HFFc6 (cell line): Measurements from ENCODE around the gene MDH1. TPM values are rescaled to one million over a fixed set of nuclear protein-coding genes. Genes with fewer than 3 reads are reported as not detected.

Experiments
- DNase-seq: peaks from one replicate; pipeline ENCODE4 v3.0.0-alpha.2; 2018
- H3K27ac Mint-ChIP-seq: 2 replicates; pipeline ENCODE4 v1.8.0; 2020; ENCODE audit warnings: mild to moderate bottlenecking, mixed read lengths
- H3K27me3 Mint-ChIP-seq: 2 replicates; pipeline ENCODE4 v1.8.0; 2021; ENCODE audit warnings: mild to moderate bottlenecking, moderate library complexity, mixed read lengths; ENCODE audit not compliant: insufficient read depth
- H3K36me3 Mint-ChIP-seq: 2 replicates; pipeline ENCODE4 v1.8.0; 2021; ENCODE audit warnings: low read depth, mixed read lengths
- H3K4me1 Mint-ChIP-seq: 2 replicates; pipeline ENCODE4 v1.8.0; 2020; ENCODE audit warnings: low read depth, mixed read lengths
- H3K4me3 Mint-ChIP-seq: 2 replicates; pipeline ENCODE4 v1.8.0; 2020; ENCODE audit warnings: mild to moderate bottlenecking, moderate library complexity, mixed read lengths
- H3K9me3 Mint-ChIP-seq: 2 replicates; pipeline ENCODE4 v1.8.0; 2020; ENCODE audit warnings: mild to moderate bottlenecking, mixed read lengths
- total RNA-seq, 6 experiments: library from RNA; stranded (reverse); fragmentation: NEBNext Ultra II Directional; extraction: Animal tissue kit (Norgen Biotek cat#: 25700); gene quantifications; 2 replicates in 1 of 6; 3 replicates in 5 of 6; pipeline ENCODE4 v1.2.3, GENCODE V29; 2021
- TF ChIP-seq, protein P1 (sequence below): fragments of 200-600 bp; sonication (generic); IDR thresholded peaks from 2 replicates; pipeline ENCODE4 v1.5.0; 2021; ENCODE audit warnings: antibody characterized with exemption, mild to moderate bottlenecking

Gene MDH1
- total RNA-seq, 6 experiments from 2014 or later, result 152 to 175 (median 168) TPM

DNA sequence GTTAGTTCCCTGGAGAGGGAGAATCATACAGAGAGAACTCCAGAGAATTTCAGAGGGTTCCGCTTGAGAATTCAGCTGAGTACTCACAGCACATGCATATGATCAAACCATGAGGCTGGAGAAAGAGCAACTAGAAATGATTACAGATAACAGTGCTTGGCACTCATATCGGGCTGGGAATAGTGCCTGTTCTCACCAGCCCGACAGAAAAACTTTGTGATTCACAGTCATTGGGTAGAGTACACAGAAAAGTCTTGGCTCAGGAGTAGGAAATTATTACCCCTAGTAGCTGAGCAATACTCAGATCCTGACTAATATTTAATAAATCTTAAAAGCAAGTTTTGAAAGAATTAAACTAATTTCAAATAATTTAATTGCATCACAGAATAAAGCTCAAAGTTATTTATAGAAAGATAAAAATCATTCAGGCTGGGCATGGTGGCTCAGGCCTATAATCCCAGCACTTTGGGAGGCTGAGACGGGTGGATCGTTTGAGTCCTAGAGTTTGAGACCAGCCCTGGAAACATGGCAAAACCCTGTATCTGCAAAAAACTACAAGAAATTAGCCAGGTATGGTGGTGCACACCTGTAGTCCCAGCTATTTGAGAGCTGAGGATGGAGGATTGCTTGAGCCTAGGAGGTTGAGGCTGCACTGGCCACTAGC is 7.3 kb upstream of the MDH1 start:
- DNase-seq, result peak; percentile 10
- no peaks in the 10 kb centered on the region for H3K9me3 Mint-ChIP-seq
- H3K4me1 Mint-ChIP-seq, result peaks cover 26% of the 10 kb centered on the region
- TF ChIP-seq, protein P1, sequence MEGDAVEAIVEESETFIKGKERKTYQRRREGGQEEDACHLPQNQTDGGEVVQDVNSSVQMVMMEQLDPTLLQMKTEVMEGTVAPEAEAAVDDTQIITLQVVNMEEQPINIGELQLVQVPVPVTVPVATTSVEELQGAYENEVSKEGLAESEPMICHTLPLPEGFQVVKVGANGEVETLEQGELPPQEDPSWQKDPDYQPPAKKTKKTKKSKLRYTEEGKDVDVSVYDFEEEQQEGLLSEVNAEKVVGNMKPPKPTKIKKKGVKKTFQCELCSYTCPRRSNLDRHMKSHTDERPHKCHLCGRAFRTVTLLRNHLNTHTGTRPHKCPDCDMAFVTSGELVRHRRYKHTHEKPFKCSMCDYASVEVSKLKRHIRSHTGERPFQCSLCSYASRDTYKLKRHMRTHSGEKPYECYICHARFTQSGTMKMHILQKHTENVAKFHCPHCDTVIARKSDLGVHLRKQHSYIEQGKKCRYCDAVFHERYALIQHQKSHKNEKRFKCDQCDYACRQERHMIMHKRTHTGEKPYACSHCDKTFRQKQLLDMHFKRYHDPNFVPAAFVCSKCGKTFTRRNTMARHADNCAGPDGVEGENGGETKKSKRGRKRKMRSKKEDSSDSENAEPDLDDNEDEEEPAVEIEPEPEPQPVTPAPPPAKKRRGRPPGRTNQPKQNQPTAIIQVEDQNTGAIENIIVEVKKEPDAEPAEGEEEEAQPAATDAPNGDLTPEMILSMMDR, result no peak
- H3K27me3 Mint-ChIP-seq, result peaks cover 3% of the 10 kb centered on the region; the same call in 1 of the 2 replicates
- no peak overlapping the region for H3K4me3 Mint-ChIP-seq
- H3K27ac Mint-ChIP-seq, result no peak overlapping the region
- H3K36me3 Mint-ChIP-seq, result no peaks in the 10 kb centered on the region

DNA sequence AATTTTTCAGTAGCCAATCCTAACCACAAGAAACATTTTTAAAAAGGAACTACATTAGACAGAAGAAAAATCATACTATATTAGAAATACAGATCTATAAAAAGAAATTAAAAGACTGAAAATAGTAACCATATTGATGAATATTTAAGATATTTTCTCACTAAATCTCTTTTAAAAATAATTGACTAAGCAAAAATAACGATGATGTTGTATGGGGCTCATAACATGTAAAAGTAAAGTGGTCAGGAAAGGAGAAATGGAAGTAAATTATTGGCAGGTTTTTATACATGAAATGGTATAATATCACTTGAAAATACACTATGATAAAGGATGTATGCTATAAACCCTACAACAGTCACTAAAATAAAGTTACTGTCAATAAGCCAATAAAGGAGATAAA is 5.9 kb upstream of the MDH1 start:
- DNase-seq, result no peak
- Mint-ChIP-seq H3K4me1 (peaks cover 37% of the 10 kb centered on the region), H3K36me3 (no peaks in the 10 kb centered on the region), H3K27me3 (peaks cover 3% of the 10 kb centered on the region; the same call in 1 of the 2 replicates), H3K4me3 (no peak overlapping the region), H3K27ac (no peak overlapping the region; the same call in 1 of the 2 replicates), H3K9me3 (no peaks in the 10 kb centered on the region)
- TF ChIP-seq, protein P1, result no peak

DNA sequence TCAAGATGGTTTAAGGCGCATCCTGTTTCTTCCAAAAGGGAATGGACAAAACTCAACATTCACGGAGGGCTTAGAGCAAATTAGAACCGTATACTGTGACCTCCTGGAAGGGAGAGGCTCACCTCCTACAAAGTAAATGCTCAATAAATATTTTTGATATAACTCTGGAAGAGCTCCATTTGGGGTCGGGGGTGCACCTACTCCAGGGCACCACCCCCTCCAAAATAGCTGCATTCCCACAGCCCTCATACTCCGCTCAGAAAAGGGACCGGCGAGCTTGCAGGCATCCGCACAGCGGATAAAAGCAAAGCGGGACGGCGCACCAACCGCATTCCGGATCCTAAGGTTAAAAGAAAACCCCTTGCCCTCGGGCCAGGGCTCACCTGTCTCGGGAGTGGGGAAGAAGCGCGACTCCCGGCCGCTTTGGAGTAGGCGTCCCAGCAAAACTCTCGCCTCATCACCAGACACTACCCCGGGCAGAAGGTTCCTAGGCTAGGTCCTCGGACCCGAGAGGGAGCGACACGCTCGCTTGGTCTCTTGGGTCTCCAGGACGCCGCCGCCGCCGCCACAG is 864 bp upstream of the MDH1 start:
- peaks cover 44% of the 10 kb centered on the region for H3K4me1 Mint-ChIP-seq
- peaks cover 14% of the 10 kb centered on the region for H3K36me3 Mint-ChIP-seq
- peaks cover 3% of the 10 kb centered on the region for H3K27me3 Mint-ChIP-seq
- peak overlapping the region; percentile 98 for H3K27ac Mint-ChIP-seq
- DNase-seq, result no peak
- H3K4me3 Mint-ChIP-seq, result peak overlapping the region; percentile 100
- TF ChIP-seq, protein P1, result no peak
- H3K9me3 Mint-ChIP-seq, result no peaks in the 10 kb centered on the region

DNA sequence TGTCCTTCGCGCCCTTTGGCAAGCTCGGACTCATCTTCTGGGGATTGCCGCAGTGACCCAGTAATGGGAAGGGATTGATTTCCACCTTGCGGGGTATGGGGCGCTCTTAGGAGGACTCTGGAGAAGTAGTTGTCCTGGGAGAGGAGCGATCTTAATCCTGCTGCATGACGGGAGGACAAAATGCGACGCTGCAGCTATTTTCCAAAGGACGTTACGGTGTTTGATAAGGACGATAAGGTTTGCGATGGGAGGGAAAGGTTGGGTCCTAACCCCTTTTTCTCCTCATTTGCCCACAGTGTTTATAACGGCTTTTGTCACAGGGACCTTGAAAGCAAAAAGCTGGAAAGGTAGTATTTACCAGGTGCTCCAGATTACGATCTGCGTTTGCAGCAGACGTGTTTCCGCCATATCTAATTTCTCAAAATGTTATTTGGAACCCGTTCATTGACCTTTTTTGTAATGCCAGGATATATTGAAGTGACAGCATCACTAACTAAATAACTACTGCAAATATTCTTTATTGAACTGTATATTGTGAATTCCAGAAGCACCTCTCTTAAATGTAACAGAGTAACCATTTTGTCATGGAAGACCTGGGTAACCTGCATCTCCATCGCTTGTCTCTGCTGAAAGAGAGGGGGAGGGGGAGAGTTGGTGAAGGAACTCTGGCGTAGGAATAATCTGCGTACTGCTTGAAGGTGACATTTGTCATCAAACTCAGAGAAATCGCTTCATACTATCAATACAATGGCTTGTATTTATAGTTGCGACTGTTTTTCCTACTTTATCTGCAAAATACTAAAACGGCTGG is 590 bp downstream of the MDH1 start:
- peaks cover 40% of the 10 kb centered on the region for H3K4me1 Mint-ChIP-seq
- no peaks in the 10 kb centered on the region for H3K9me3 Mint-ChIP-seq
- H3K27me3 Mint-ChIP-seq, result no peaks in the 10 kb centered on the region; the same call in 1 of the 2 replicates
- H3K36me3 Mint-ChIP-seq, result peaks cover 14% of the 10 kb centered on the region
- TF ChIP-seq, protein P1, result no peak
- peak overlapping the region; percentile 100 for H3K4me3 Mint-ChIP-seq
- no peak for DNase-seq
- peak overlapping the region; percentile 98 for H3K27ac Mint-ChIP-seq

DNA sequence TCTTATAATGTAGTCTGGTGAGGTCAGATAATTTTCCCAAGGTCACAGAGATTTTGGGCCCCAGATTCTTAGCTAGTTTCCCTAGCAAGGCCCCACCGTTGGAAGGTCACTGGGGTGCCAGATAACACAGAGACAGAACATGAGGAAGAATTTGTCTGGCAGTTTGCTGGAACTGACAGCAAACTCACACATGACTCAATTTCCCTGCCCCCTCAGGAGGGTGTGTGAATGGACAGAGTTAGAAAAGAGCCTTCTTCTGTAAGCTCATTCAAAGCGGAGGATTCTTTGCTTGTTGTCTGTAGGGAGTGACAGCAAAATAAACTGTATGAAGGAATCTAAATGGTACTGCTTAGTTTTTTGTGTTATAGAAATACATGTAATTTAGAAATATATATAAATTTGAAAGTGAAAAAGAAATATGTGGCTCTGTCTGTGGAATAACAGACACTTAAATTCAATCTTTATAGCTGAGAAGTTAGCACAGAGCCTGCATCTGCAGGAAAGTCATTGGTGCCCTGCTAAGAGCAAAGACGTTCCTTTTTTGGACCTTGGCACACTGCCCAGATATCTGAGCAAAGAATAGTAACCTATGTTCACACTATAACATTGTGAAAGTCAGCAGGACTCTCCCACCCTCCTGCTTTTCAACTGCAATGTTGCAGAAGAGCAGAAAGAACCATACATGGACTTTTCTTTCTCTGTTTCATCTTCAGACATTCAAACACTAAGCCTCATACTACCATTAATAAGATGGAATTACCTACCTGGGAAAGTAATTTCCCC is 2.1 kb downstream of the MDH1 start:
- Mint-ChIP-seq H3K36me3 (peaks cover 20% of the 10 kb centered on the region), H3K4me1 (peaks cover 40% of the 10 kb centered on the region), H3K9me3 (no peaks in the 10 kb centered on the region), H3K27me3 (no peaks in the 10 kb centered on the region; the same call in 1 of the 2 replicates), H3K27ac (no peak overlapping the region), H3K4me3 (peak overlapping the region; percentile 30; the same call in 1 of the 2 replicates)
- DNase-seq, result no peak
- TF ChIP-seq, protein P1, result no peak
